Neuronal stem cell (in vitro differentiated cells): Measurements from ENCODE around the gene LRRTM4.

Source experiments
- DNase-seq: peaks from one replicate; pipeline ENCODE4 v3.0.0-alpha.2; 2013; ENCODE audit warnings: low spot score
- H2AFZ ChIP-seq: one replicate; pipeline ENCODE4 v1.6.1; 2013; ENCODE audit warnings: mild to moderate bottlenecking, low read length, inconsistent platforms
- H2AK5ac ChIP-seq: 2 replicates; pipeline ENCODE4 v1.6.1; 2013; ENCODE audit warnings: low read depth, mild to moderate bottlenecking, inconsistent platforms, low read length, moderate library complexity, mixed read lengths
- H2BK120ac ChIP-seq: 2 replicates; pipeline ENCODE4 v1.6.1; 2013; ENCODE audit warnings: low read depth, mild to moderate bottlenecking, inconsistent platforms, low read length, moderate library complexity, mixed read lengths
- H2BK12ac ChIP-seq: one replicate; pipeline ENCODE4 v1.6.1; 2013; ENCODE audit warnings: low read length, inconsistent platforms
- H2BK15ac ChIP-seq: 2 replicates; pipeline ENCODE4 v1.6.1; 2013; ENCODE audit warnings: mild to moderate bottlenecking, low read length, inconsistent platforms, mixed read lengths
- H2BK5ac ChIP-seq: one replicate; pipeline ENCODE4 v1.6.1; 2013; ENCODE audit warnings: inconsistent platforms, mild to moderate bottlenecking, low read length, moderate library complexity
- H3K14ac ChIP-seq: one replicate; pipeline ENCODE4 v1.6.1; 2013; ENCODE audit warnings: low read length, inconsistent platforms
- H3K18ac ChIP-seq: 2 replicates; pipeline ENCODE4 v1.6.1; 2013; ENCODE audit warnings: low read length, inconsistent platforms
- H3K23ac ChIP-seq: 2 replicates; pipeline ENCODE4 v1.6.1; 2013; ENCODE audit warnings: low read depth, mild to moderate bottlenecking, mixed read lengths, low read length, inconsistent platforms; ENCODE audit not compliant: poor library complexity
- H3K27ac ChIP-seq: replicated peaks from 3 replicates; pipeline ENCODE4 v1.5.1; 2013; ENCODE audit warnings: low read length, inconsistent platforms
- H3K27me3 ChIP-seq, 3 experiments: 2 replicates each; pipeline ENCODE4 v1.6.1; 2013; ENCODE audit warnings: low read length in 3 of 3, mild to moderate bottlenecking in 2 of 3, inconsistent platforms in 1 of 3, low read depth in 1 of 3, mixed read lengths in 1 of 3, moderate library complexity in 1 of 3; ENCODE audit not compliant: control insufficient read depth in 3 of 3, insufficient read depth in 3 of 3
- H3K36me3 ChIP-seq, 2 donors: replicated peaks in 1 of 2; 2 replicates each; pipeline ENCODE4 v1.6.1; 2013; ENCODE audit warnings: low read length in 2 of 2; ENCODE audit not compliant: control insufficient read depth in 2 of 2, insufficient read depth in 2 of 2
- H3K4ac ChIP-seq: 2 replicates; pipeline ENCODE4 v1.6.1; 2013; ENCODE audit warnings: inconsistent platforms, mild to moderate bottlenecking, low read length, moderate library complexity
- H3K4me1 ChIP-seq, 2 donors: 1 replicate in 1 of 2; 2 replicates in 1 of 2; pipeline ENCODE4 v1.6.1; 2013; ENCODE audit warnings: low read length in 2 of 2, low read depth in 1 of 2; ENCODE audit not compliant: control insufficient read depth in 2 of 2, insufficient read depth in 1 of 2
- H3K4me2 ChIP-seq: one replicate; pipeline ENCODE4 v1.6.1; 2013; ENCODE audit warnings: mild to moderate bottlenecking, low read length, inconsistent platforms; ENCODE audit not compliant: insufficient read depth, poor library complexity, severe bottlenecking
- H3K4me3 ChIP-seq, 2 donors: 2 replicates each; pipeline ENCODE4 v1.5.1; 2013; ENCODE audit warnings: low read length in 2 of 2, mild to moderate bottlenecking in 2 of 2, inconsistent platforms in 1 of 2, moderate library complexity in 1 of 2
- H3K79me1 ChIP-seq: one replicate; pipeline ENCODE4 v1.6.1; 2013; ENCODE audit warnings: low read depth, mild to moderate bottlenecking, inconsistent platforms, low read length, moderate library complexity
- H3K9ac ChIP-seq: one replicate; pipeline ENCODE4 v1.6.1; 2013; ENCODE audit warnings: mild to moderate bottlenecking, low read depth, low read length, inconsistent platforms; ENCODE audit not compliant: poor library complexity
- H3K9me3 ChIP-seq, 2 donors: replicated peaks in 1 of 2; 2 replicates each; pipeline versions ENCODE3 to v1.6.1; 2013; ENCODE audit warnings: low read length in 2 of 2, mild to moderate bottlenecking in 2 of 2, inconsistent platforms in 1 of 2, low read depth in 1 of 2, mixed read lengths in 1 of 2, moderate library complexity in 1 of 2; ENCODE audit not compliant: control insufficient read depth in 2 of 2, insufficient read depth in 1 of 2
- H4K8ac ChIP-seq: one replicate; pipeline ENCODE4 v1.6.1; 2013; ENCODE audit warnings: low read depth, mild to moderate bottlenecking, inconsistent platforms, low read length, moderate library complexity
- H4K91ac ChIP-seq: one replicate; pipeline ENCODE4 v1.6.1; 2013; ENCODE audit warnings: low read length, low read depth, mild to moderate bottlenecking, inconsistent platforms; ENCODE audit not compliant: poor library complexity
- WGBS, 2 donors: extraction: QIAGEN DNeasy Blood & Tissue Kit; methylation state at CpG; one replicate each; pipeline ENCODE4 v1.1.7; 2013; ENCODE audit warnings: missing lambda C conversion rate in 2 of 2, mixed read lengths in 1 of 2; ENCODE audit not compliant: insufficient read length in 2 of 2, insufficient replicate concordance in 1 of 2; ENCODE audit errors: extremely low coverage in 2 of 2; 5-methylcytosine and 5-hydroxymethylcytosine counted together

The LRRTM4 gene

GRCh38 chr2:76980067-76980787 lies 541.9 kb downstream of the LRRTM4 start:
- no peak overlapping the region for H4K8ac ChIP-seq
- H3K4me2 ChIP-seq, result no peak overlapping the region
- no peak overlapping the region for H3K9ac ChIP-seq
- no peak overlapping the region for H3K18ac ChIP-seq
- no peaks in the 10 kb centered on the region for H3K27me3 ChIP-seq
- no peak overlapping the region for H2BK5ac ChIP-seq
- H2BK120ac ChIP-seq, result no peak overlapping the region
- H3K9me3 ChIP-seq, result no peaks in the 10 kb centered on the region
- no peak overlapping the region for H3K14ac ChIP-seq
- H2AFZ ChIP-seq, result no peak overlapping the region
- H2AK5ac ChIP-seq, result no peak overlapping the region
- H3K4me1 ChIP-seq, result peaks cover 3 to 7% of the 10 kb centered on the region in 2 donors
- no peak overlapping the region for H3K23ac ChIP-seq
- H3K27ac ChIP-seq, result no peak overlapping the region
- no peak overlapping the region for H3K4ac ChIP-seq
- no peaks in the 10 kb centered on the region for H3K79me1 ChIP-seq
- no peak for DNase-seq
- H2BK15ac ChIP-seq, result no peak overlapping the region
- H4K91ac ChIP-seq, result no peak overlapping the region
- no peak overlapping the region for H3K4me3 ChIP-seq
- no CpG with 5 or more reads among the region's 3 CpGs for WGBS, 2 donors
- no peak overlapping the region for H2BK12ac ChIP-seq
- no peaks in the 10 kb centered on the region for H3K36me3 ChIP-seq

DNA sequence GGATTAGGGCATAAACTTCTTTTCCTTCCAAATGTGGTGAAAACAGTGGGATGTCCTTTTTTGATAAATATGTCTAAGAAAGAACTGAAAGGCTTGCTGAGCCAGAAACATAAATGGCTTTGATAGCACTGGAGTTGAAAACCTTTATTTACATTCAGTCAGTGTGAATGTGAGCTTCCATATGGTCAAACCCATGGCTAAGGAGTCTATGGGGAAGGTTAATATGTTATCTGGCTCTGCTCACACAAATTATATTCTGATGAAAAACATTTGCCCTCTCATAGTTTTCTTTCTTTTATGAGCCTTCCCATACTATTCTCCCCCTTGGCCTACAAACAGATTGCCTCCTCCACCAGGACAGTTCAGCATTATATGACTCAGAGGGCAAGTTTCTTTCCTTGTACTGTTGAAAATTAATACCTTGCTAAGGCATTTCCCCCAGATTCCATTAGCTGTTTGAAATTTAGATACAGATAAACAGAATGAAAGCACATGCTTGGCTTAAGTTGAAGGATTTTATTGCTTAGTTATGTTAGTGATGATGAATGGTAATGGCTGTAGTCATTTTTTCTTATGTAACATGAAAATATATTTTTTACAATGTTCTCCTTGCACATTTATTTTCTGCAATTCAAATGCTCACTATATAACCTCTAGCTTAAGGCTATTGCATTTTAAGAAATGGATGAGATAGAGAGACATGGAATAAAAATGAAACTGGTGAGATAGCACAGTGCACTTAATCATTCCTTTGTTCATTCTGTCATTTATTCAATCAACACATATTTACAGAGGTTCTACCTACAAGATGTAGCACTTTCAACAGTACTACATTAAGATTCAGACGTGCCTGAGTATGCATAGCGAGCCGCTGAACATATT lies 544.1 kb downstream of the LRRTM4 start:
- no peak overlapping the region for H3K4ac ChIP-seq
- no peak overlapping the region for H3K9ac ChIP-seq
- no peak overlapping the region for H2BK120ac ChIP-seq
- H3K23ac ChIP-seq, result no peak overlapping the region
- H3K27ac ChIP-seq, result no peak overlapping the region
- no peaks in the 10 kb centered on the region for H3K79me1 ChIP-seq
- no peaks in the 10 kb centered on the region for H3K27me3 ChIP-seq
- H2BK15ac ChIP-seq, result no peak overlapping the region
- DNase-seq, result no peak
- no peak overlapping the region for H2BK12ac ChIP-seq
- no peak overlapping the region for H4K91ac ChIP-seq
- H2AFZ ChIP-seq, result no peak overlapping the region
- no peak overlapping the region for H3K4me2 ChIP-seq
- H4K8ac ChIP-seq, result no peak overlapping the region
- H3K4me1 ChIP-seq, result no peaks in the 10 kb centered on the region
- no peak overlapping the region for H3K4me3 ChIP-seq
- no peak overlapping the region for H2AK5ac ChIP-seq
- no peaks in the 10 kb centered on the region for H3K9me3 ChIP-seq
- no CpG with 5 or more reads among the region's 3 CpGs for WGBS, 2 donors
- no peak overlapping the region for H3K14ac ChIP-seq
- H3K18ac ChIP-seq, result no peak overlapping the region
- no peaks in the 10 kb centered on the region for H3K36me3 ChIP-seq
- H2BK5ac ChIP-seq, result no peak overlapping the region

DNA sequence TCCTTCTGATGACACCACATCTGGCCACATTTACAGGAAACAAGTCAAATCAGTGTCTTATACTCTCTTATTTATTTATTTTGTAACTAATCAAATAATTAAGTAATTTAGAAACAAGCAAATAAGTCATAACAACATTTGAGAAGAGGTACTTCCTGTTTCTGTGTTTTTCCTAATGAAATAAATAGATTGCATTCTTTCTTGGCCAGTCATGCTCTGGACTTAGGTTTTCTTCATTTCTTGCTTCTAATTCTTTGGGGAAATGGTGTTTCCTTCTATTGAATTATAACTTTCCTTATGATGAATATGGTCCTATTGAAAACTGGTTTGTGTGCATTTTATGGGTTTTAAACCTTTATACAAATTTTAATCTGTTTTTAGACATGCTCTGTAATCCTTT lies 546.4 kb downstream of the LRRTM4 start:
- H2BK12ac ChIP-seq, result no peak overlapping the region
- DNase-seq, result no peak
- no peak overlapping the region for H3K18ac ChIP-seq
- no peaks in the 10 kb centered on the region for H3K9me3 ChIP-seq
- no peak overlapping the region for H2BK5ac ChIP-seq
- no peaks in the 10 kb centered on the region for H3K79me1 ChIP-seq
- H3K4ac ChIP-seq, result no peak overlapping the region
- no peak overlapping the region for H3K9ac ChIP-seq
- H3K36me3 ChIP-seq, result no peaks in the 10 kb centered on the region
- H3K4me2 ChIP-seq, result no peak overlapping the region
- H2BK15ac ChIP-seq, result no peak overlapping the region
- no peak overlapping the region for H3K4me3 ChIP-seq
- no peaks in the 10 kb centered on the region for H3K4me1 ChIP-seq
- no peak overlapping the region for H2AK5ac ChIP-seq
- no peak overlapping the region for H3K23ac ChIP-seq
- no peak overlapping the region for H3K14ac ChIP-seq
- H3K27me3 ChIP-seq, result no peaks in the 10 kb centered on the region
- H2AFZ ChIP-seq, result no peak overlapping the region
- H2BK120ac ChIP-seq, result no peak overlapping the region
- no peak overlapping the region for H4K91ac ChIP-seq
- H4K8ac ChIP-seq, result no peak overlapping the region
- no peak overlapping the region for H3K27ac ChIP-seq

DNA sequence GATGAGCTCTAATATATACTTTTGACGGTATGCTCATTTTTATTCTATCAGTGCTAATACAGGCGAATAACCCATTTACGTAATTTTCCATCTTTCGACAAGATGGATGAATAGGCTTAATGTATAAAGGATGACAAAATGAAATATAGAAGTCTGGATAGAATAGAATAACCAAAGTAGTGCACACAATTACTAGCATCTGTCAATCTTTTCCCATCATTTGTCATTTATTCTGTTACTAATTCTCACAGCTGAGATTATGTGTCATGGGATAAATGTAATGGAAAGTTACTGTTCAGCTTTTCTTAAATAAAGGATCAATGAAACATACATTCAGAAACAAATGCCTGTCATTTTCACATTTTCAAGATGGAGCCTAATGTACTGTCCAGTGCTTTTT lies 548.6 kb downstream of the LRRTM4 start:
- Histone ChIP-seq H3K36me3 (no peaks in the 10 kb centered on the region), H2BK12ac (no peak overlapping the region), H3K27ac (no peak overlapping the region), H3K23ac (no peak overlapping the region), H2BK120ac (no peak overlapping the region), H3K18ac (no peak overlapping the region), H2BK5ac (no peak overlapping the region), H4K8ac (no peak overlapping the region), H3K4me2 (no peak overlapping the region), H2BK15ac (no peak overlapping the region), H3K9ac (no peak overlapping the region), H3K14ac (no peak overlapping the region), H4K91ac (no peak overlapping the region), H3K4me3 (no peak overlapping the region), H3K79me1 (no peaks in the 10 kb centered on the region), H3K4me1 (no peaks in the 10 kb centered on the region), H3K9me3 (no peaks in the 10 kb centered on the region), H2AFZ (no peak overlapping the region), H3K4ac (no peak overlapping the region), H3K27me3 (no peaks in the 10 kb centered on the region), H2AK5ac (no peak overlapping the region)
- WGBS, 2 donors, result no CpG with 5 or more reads among the region's 4 CpGs
- no peak for DNase-seq
